BE2C (cell line): ENCODE results near the gene KRR1.
"Not testable (repeated sequence)": the region's sequence is repeated elsewhere in the genome, so short reads cannot be mapped to it uniquely, and the experiment has no call there.

ENCODE experiments used
- DNase-seq: peaks from one replicate; pipeline ENCODE4 v3.0.0-alpha.2; 2020
- H3K27me3 ChIP-seq: fragments of 250-450 bp; sonication (Bioruptor Pico); 2 replicates; pipeline ENCODE4 v1.5.1; 2020; ENCODE audit warnings: mild to moderate bottlenecking
- H3K36me3 ChIP-seq: fragments of 250-450 bp; sonication (Bioruptor Pico); 2 replicates; pipeline ENCODE4 v1.5.1; 2020; ENCODE audit warnings: mild to moderate bottlenecking
- H3K4me1 ChIP-seq: fragments of 250-450 bp; sonication (Bioruptor Pico); 2 replicates; pipeline ENCODE4 v1.5.1; 2020
- H3K4me3 ChIP-seq: 2 replicates; pipeline ENCODE4 v1.5.1; 2011; ENCODE audit warnings: low read depth, low read length
- H3K9me3 ChIP-seq: fragments of 250-450 bp; sonication (Bioruptor Pico); 2 replicates; pipeline ENCODE4 v1.5.1; 2020
- CTCF ChIP-seq: IDR thresholded peaks from 2 replicates; pipeline ENCODE4 v1.5.1; 2012; ENCODE audit warnings: mild to moderate bottlenecking, low read depth, low read length

The KRR1 gene

GRCh38 chr12:75491169-75491568 lies 20.2 kb downstream of the KRR1 start:
- Histone ChIP-seq H3K4me3 (no peak overlapping the region), H3K9me3 (no peaks in the 10 kb centered on the region), H3K27me3 (no peaks in the 10 kb centered on the region), H3K36me3 (peaks cover 1% of the 10 kb centered on the region; the same call in 1 of the 2 replicates), H3K4me1 (no peaks in the 10 kb centered on the region; the same call in 1 of the 2 replicates)
- no peak for DNase-seq
- TF ChIP-seq CTCF, result no peak

DNA sequence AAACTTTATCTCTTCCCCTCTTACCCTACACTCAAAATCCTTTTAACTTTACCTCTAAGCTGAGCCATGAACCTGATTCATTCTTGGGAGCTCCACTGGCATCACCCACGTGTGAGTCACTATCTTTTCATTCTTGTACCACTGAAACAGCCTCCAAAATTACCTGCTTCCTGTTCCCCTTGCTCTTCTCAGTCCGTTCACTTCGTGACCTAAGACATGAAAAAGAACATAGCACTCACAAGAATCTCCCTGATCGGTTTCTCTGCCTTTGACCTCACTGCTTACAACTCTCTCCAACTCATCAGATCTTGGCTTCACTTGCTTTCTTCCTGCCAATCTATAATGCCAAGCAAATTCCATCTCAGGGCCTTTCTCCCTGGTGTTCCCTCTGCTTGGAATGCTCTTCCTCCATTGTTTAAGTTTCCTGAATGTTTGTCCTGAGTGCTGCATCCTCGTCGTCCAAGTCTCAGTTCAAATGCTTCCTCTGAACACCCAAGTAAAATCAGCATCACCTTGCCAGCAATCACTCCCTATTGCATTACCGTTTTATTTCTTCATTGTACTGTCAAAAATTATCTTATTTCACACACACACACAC lies 21.7 kb downstream of the KRR1 start:
- Histone ChIP-seq H3K4me3 (no peak overlapping the region), H3K4me1 (no peaks in the 10 kb centered on the region; the same call in 1 of the 2 replicates), H3K27me3 (no peaks in the 10 kb centered on the region), H3K36me3 (no peaks in the 10 kb centered on the region), H3K9me3 (no peaks in the 10 kb centered on the region)
- DNase-seq, result no peak
- TF ChIP-seq CTCF, result no peak

DNA sequence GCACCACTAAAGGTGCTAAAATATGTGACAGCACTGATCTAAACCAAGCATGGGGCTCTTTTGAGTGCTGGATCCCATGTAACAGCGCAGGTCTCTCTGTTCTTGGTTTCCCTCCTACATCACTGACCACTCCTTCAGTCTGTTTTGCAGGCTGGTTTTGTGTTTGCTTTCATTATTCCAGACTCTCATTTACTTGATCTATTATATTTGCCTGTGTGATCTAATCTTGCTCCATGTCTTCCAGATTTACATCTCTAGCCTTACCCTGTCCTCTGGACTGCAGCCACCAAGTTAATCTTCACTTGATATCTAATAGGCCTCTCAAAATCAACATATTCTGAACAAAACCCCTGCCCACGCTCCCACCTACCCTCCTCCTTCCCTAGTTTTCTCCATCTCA lies 22.2 kb downstream of the KRR1 start:
- Histone ChIP-seq H3K27me3 (no peaks in the 10 kb centered on the region), H3K4me3 (no peak overlapping the region), H3K36me3 (no peaks in the 10 kb centered on the region), H3K9me3 (no peaks in the 10 kb centered on the region), H3K4me1 (no peaks in the 10 kb centered on the region; the same call in 1 of the 2 replicates)
- no peak for DNase-seq
- no peak for TF ChIP-seq CTCF

- no peak overlapping the region for H3K4me3 ChIP-seq
- no peaks in the 10 kb centered on the region; the same call in 1 of the 2 replicates for H3K4me1 ChIP-seq
- H3K9me3 ChIP-seq, result no peaks in the 10 kb centered on the region
- DNase-seq, result peak; percentile 38
- no peaks in the 10 kb centered on the region for H3K27me3 ChIP-seq
- peak; percentile 68 for TF ChIP-seq CTCF
- no peaks in the 10 kb centered on the region for H3K36me3 ChIP-seq
Observed at GRCh38 chr12:75488553-75488952, 22.9 kb downstream of the KRR1 start.

- H3K9me3 ChIP-seq, result no peaks in the 10 kb centered on the region
- no peak overlapping the region for H3K4me3 ChIP-seq
- no peak for DNase-seq
- H3K4me1 ChIP-seq, result no peaks in the 10 kb centered on the region; the same call in 1 of the 2 replicates
- H3K36me3 ChIP-seq, result no peaks in the 10 kb centered on the region
- TF ChIP-seq CTCF, result no peak
- peaks cover 7% of the 10 kb centered on the region; the same call in 1 of the 2 replicates for H3K27me3 ChIP-seq
Observed at GRCh38 chr12:75487308-75487707, 24.1 kb downstream of the KRR1 start.

DNA sequence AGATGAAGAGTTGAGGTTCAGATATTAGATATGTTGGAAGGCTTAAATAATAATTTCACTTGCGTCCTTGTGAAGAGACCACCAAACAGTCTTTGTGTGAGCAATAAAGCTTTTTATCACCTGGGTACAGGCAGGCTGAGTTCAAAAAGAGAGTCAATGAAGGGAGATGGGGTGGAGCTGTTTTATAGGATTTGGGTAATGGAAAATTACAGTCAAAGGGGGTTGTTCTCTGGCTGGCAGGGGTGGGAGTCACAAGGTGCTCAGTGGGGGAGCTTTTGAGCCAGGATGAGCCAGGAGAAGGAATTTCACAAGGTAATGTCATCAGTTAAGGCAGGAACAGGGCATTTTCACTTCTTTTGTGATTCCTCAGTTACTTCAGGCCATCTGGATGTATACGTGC lies 27.0 kb downstream of the KRR1 start:
- H3K27me3 ChIP-seq, result peaks cover 31% of the 10 kb centered on the region
- not testable (repeated sequence) for DNase-seq, H3K4me1 ChIP-seq, H3K36me3 ChIP-seq, H3K9me3 ChIP-seq, H3K4me3 ChIP-seq
